Lower leg skin (tissue), 4 donors: Measurements from ENCODE around the gene CCNYL1. TPM values are rescaled to one million over a fixed set of nuclear protein-coding genes. Genes with fewer than 3 reads are reported as not detected.
"Not testable (repeated sequence)": the region's sequence is repeated elsewhere in the genome, so short reads cannot be mapped to it uniquely, and the experiment has no call there.

Experiments
- DNase-seq, 2 donors: peaks; one replicate each; pipeline ENCODE4 v3.0.0-alpha.2; 2019; ENCODE audit warnings: low spot score in 2 of 2
- H3K4me3 ChIP-seq: fragments of 200-600 bp; sonication (generic); 2 replicates; pipeline ENCODE4 v1.5.1; 2017; ENCODE audit warnings: mild to moderate bottlenecking, low read depth; ENCODE audit not compliant: poor library complexity, severe bottlenecking
- POLR2A ChIP-seq, 2 donors: fragments of 450-650 bp; IDR thresholded peaks; one replicate each; pipeline ENCODE4 v1.6.1; 2016 to 2017; ENCODE audit warnings: antibody characterized with exemption in 2 of 2, mild to moderate bottlenecking in 1 of 2, moderate library complexity in 1 of 2
- WGBS, 2 donors: methylation state at CpG; one replicate each; pipeline ENCODE4 v1.1.5; 2018; 5-methylcytosine and 5-hydroxymethylcytosine counted together
- intact Hi-C: fragments of 100-400 bp; cut with DNase I; formaldehyde crosslinking; loops from one replicate; pipeline ENCODE4 v1.15.0; 2023; ENCODE audit warnings: low total_unique reads
- total RNA-seq, 4 donors: library from RNA; depleted of rRNA; stranded (reverse); fragments of >200 nt; gene quantifications; one replicate each; pipeline ENCODE4 v1.1.0, GENCODE V29; 2016
- TF ChIP-seq, protein P1 (sequence below), 3 donors: fragments of 450-650 bp; IDR thresholded peaks; one replicate each; pipeline ENCODE4 v1.5.1; 2016; ENCODE audit warnings: antibody characterized with exemption in 3 of 3, mild to moderate bottlenecking in 3 of 3, moderate library complexity in 2 of 3

CCNYL1 gene
- total RNA-seq, 4 donors from 2014 or later = 2.2 to 10.1 (median 3.6) TPM

DNA sequence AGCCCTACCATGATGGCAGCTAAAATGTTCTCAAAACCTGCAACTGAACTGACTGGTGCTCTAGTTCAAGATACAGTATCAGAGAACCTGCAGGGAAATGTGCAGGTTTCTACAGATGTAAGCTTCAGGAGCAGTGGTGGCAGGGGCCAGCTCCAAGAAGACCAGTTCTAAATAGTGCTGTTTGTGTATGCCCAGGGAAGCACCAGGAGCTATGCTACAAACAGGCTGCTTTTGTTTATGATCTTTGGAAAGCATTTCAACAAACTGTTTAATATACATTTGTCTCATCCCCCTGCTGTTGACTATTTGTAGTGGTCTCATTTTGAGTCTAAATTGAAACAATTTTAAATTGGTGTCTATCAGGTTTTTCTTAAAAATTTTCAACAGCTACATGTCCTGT, 37.6 kb downstream of the CCNYL1 start:
- intact Hi-C loops = loop anchor here (5.0 to 10.0 kb wide), 2 partner anchors 288 to 326 kb away; no protein-coding TSS in a partner anchor
- H3K4me3 ChIP-seq = no peak overlapping the region
- TF ChIP-seq POLR2A (IDR thresholded peaks at IDR 0.05) = no peak
- TF ChIP-seq, protein P1, sequence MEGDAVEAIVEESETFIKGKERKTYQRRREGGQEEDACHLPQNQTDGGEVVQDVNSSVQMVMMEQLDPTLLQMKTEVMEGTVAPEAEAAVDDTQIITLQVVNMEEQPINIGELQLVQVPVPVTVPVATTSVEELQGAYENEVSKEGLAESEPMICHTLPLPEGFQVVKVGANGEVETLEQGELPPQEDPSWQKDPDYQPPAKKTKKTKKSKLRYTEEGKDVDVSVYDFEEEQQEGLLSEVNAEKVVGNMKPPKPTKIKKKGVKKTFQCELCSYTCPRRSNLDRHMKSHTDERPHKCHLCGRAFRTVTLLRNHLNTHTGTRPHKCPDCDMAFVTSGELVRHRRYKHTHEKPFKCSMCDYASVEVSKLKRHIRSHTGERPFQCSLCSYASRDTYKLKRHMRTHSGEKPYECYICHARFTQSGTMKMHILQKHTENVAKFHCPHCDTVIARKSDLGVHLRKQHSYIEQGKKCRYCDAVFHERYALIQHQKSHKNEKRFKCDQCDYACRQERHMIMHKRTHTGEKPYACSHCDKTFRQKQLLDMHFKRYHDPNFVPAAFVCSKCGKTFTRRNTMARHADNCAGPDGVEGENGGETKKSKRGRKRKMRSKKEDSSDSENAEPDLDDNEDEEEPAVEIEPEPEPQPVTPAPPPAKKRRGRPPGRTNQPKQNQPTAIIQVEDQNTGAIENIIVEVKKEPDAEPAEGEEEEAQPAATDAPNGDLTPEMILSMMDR (IDR thresholded peaks at IDR 0.05) = no peak
- no peak for DNase-seq

DNA sequence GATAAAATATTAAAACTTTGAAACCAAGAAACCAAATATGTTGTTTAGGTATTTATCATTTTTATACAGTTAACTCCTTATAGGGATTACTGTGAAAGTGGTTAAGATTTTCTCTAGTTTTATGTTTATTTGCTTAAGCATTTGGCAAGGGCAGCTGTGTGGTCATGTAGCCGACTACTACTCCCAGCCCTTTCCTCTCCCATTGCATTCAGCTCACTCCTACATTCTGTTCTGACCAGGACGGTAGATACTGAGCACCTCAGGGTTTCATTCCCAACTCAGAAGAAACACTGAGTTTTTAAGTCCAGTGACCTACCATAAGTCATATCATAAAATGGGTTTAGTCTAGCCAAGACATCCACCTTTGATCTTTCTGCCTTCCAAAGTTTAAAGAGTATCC, 38.4 kb downstream of the CCNYL1 start:
- TF ChIP-seq POLR2A (IDR thresholded peaks at IDR 0.05) = no peak
- TF ChIP-seq, protein P1 (IDR thresholded peaks at IDR 0.05) = no peak
- intact Hi-C loops = loop anchor here (5.0 to 10.0 kb wide), 2 partner anchors 287 to 325 kb away; no protein-coding TSS in a partner anchor
- WGBS, 2 donors = 78 to 80% methylated on average over 2 of the region's 2 CpGs
- no peak for DNase-seq
- no peak overlapping the region for H3K4me3 ChIP-seq

DNA sequence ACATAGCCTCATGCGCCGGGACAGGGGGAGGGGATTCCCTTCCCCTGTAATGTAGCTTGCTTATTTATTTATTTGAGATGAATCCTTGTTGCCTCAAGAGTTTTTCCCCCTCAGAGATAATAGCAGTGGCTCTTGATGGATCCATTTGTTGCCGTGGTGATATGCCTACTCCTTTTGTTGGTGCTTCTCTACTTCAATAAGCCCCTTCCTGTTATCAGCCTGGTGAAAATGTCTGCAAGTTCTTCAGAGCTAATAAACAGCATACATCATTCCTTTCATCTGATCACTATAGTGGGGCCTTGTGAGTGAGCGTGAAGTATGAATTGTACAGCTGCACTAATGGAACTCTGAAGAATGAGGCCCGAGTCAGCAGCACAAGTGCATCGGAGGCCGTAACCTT, 38.9 kb downstream of the CCNYL1 start:
- TF ChIP-seq, protein P1 (IDR thresholded peaks at IDR 0.05) = no peak
- no peak for TF ChIP-seq POLR2A (IDR thresholded peaks at IDR 0.05)
- no peak overlapping the region for H3K4me3 ChIP-seq
- intact Hi-C loops = no loop called here
- DNase-seq = no peak
- 94 to 97% methylated on average over 7 of the region's 7 CpGs for WGBS, 2 donors

DNA sequence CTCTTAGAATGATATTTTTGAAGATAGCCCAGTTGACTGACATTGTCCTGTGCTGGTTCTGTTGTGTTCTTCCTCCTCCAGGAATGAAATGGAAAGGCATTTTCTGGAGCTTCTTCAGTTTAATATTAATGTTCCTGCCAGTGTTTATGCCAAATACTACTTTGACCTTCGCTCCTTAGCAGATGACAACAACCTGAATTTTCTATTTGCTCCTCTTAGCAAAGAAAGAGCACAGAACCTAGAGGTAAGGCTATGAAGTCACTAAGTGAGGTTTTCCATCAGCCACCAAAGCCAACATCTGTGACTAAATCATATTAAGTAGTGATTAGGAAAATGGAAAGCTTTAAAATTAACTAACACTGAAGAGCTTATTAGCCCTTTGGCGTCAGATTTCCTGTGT, 39.4 kb downstream of the CCNYL1 start:
- no peak overlapping the region for H3K4me3 ChIP-seq
- DNase-seq = no peak
- no peak for TF ChIP-seq POLR2A (IDR thresholded peaks at IDR 0.05)
- TF ChIP-seq, protein P1 (IDR thresholded peaks at IDR 0.05) = no peak
- intact Hi-C loops = no loop called here
- 91 to 96% methylated on average over 2 of the region's 2 CpGs for WGBS, 2 donors

DNA sequence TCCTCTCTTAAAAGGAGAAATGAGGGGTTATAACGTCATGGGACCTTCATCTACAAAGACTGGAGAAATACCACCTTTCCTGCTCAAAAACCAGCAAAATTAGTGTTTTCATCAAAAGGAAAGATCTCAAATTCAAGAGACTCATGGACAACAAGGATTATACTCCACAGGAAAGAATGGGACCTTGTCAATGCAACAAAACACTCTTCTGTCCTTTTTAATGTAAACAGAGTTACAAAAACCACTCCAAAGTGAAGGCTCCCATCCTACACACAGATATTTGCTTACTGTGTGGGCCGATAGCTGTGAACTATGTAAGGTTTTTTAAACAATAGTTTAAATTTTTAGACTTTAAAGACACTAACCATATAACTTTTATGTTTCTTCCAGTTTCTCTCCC, 42.2 kb downstream of the CCNYL1 start:
- WGBS, 2 donors = 88 to 95% methylated on average over 2 of the region's 2 CpGs
- H3K4me3 ChIP-seq, intact Hi-C loops, DNase-seq: not testable (repeated sequence)

DNA sequence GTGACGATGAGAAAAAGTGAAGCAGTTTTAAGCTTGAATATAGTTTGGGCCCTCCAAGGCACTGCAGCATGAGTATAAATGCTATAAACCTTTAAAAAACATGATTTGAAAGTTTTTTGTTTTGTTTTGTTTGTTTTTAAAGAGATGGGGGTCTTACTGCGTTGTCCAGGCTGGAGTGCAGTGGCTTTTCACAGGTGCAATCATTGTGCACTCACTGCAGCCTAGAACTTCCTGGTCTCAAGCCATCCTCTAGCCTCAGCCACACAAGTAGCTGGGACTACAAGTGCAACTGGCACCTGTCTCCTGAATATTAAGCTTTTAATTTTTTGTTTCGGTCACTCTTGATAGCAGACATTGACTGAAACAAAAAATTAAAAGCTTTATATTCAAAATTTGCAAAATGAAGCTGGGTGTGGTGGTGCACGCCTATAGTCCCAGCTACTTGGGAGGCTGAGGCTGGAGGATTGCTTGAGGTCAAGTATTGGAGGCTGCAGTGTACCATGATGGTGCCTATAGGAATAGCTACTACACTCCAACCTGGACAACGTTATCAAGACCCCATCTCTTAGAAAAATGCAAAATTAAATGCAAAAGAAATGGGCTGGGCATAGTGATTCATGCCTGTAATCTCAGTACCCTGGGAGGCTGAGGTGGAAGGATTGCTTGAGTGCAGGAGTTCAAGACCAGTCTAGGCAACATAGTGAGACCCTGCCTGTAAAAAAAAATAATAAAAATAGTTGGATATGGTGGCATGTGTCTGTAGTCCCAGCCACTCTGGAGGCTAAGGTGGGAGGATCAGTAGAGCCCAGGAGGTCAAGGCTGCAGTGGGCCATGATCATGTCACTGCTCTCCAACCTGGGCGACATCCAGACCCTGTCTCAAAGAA, 43.3 kb downstream of the CCNYL1 start:
- DNase-seq = no peak
- TF ChIP-seq, protein P1 (IDR thresholded peaks at IDR 0.05) = no peak
- no peak for TF ChIP-seq POLR2A (IDR thresholded peaks at IDR 0.05)
- intact Hi-C loops = no loop called here
- WGBS, 2 donors = 95 to 97% methylated on average over 6 of the region's 6 CpGs
- H3K4me3 ChIP-seq = no peak overlapping the region
